GM19468 (cell line): ENCODE data around the gene SUCNR1.
"Not testable (repeated sequence)": the region's sequence is repeated elsewhere in the genome, so short reads cannot be mapped to it uniquely, and the experiment has no call there.

ENCODE experiments used
- ATAC-seq: cut with Tn5 transposase; IDR thresholded peaks from one replicate; pipeline ENCODE4 v1.9.1; 2021; ENCODE audit warnings: mild to moderate bottlenecking, moderate library complexity, moderate number of reproducible peaks; ENCODE audit not compliant: unreplicated experiment; ENCODE audit errors: extremely low read depth

Gene SUCNR1, protein sequence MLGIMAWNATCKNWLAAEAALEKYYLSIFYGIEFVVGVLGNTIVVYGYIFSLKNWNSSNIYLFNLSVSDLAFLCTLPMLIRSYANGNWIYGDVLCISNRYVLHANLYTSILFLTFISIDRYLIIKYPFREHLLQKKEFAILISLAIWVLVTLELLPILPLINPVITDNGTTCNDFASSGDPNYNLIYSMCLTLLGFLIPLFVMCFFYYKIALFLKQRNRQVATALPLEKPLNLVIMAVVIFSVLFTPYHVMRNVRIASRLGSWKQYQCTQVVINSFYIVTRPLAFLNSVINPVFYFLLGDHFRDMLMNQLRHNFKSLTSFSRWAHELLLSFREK

GRCh38 chr3:151873398-151873797 lies at the start of gene SUCNR1:
Gene SUCNR1 (plus strand): TSS chr3:151873643. CDS start chr3:151879893, 6,250 bp downstream.
- no peak for ATAC-seq

DNA sequence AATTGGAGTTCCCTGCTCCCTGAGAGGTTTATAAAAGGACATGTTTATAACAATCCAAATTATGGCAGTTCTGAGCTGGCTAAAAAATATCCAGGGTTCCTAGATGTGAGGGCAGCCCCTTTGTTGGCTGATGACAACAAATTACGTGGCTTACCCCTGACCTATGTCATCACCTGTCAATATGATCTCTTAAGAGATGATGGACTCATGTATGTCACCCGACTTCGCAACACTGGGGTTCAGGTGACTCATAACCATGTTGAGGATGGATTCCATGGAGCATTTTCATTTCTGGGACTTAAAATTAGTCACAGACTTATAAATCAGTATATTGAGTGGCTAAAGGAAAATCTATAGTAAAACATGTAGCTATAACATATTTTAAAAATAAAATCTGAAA lies 45.6 kb upstream of the SUCNR1 start:
- no peak for ATAC-seq

DNA sequence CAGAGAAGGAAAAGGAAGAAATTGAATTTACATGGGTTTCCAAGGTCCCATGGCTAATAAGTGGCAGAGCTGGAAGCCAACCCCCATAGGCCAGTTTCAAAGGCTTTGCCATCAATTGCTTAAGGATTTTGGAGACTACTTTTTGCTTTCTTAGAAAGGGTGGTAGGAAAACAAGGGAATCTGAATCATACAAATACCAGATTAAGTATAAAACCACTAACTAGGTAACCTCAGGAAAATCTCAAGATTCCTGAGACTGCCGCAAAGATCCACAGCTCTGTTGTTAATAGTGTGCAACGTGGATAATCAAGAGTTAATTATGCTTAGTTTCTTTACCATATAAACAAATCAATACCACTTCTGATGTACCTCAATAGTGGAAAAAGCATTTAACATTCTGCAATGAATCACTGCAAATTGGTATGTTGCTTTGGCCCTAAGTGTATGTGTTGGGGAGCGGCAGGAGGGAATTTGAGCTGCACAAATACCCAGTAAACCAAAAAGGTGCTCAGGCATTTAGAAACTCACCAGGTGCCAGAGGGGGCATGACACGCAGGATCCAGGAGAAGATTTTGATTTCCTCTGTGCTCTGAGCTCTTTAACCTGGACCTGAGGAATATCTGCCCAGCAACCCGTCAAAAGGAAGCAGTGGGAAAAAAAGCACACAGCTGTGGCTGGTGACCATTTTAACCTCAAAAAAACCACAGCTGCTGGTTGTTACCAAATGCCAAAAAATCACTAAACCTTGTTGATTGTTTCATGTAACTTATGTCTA lies 37.5 kb upstream of the SUCNR1 start:
- no peak for ATAC-seq

- ATAC-seq, result no peak
Observed at GRCh38 chr3:151837057-151837456, 36.4 kb upstream of the SUCNR1 start.

DNA sequence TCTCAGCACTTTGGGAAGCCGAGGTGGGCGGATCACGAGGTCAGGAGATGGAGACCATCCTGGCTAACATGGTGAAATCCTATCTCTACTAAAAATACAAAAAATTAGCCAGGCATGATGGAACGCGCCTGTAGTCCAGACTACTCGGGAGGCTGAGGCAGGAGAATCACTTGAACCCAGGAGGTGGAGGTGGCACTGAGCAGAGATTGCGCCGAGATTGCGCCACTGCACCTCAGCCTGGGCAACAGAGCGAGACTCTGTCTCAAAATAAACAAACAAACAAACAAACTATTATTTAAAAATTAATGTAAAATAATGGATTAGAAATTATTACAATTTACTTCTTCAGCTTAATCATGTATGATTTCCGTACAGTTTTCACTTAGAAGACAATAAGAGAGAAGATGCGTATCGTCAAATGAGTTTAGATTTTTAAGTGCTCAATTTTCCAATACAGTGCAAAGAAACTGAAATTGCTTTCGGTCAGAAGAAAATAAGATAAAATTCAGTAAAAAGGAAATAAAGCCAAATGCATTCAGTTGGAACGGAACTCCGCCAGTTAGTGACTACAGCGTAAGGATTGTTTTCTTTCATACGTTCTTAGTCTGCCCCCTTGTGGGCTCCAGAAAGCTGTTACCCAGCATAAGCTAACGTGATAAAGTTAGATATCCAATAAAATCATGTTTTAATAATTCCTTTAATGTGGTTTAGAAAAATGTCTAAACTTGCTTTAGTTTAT lies 34.7 kb upstream of the SUCNR1 start:
- ATAC-seq, result peak; percentile 87

DNA sequence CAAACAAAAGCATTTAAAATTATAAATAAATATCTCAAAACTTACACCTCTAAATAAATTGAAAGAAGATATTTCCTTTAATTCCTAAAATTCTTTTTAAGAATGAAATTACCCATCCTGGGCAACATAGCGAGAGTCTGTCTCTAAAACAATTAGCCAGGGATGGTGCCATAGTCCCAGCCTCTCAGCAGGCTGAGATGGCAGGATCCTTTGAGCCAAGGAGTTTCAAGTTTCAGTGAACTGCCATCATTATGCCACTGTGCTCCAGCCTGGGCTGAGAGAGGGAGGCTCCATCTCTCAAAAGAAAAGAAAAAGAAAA lies 34.2 kb upstream of the SUCNR1 start:
- no peak for ATAC-seq

- ATAC-seq, result no peak
Observed at GRCh38 chr3:151841801-151842200, 31.6 kb upstream of the SUCNR1 start.

- ATAC-seq, result no peak
Observed at GRCh38 chr3:151843275-151843674, 30.2 kb upstream of the SUCNR1 start.

- ATAC-seq, result no peak
Observed at GRCh38 chr3:151845306-151845905, 28.0 kb upstream of the SUCNR1 start.

DNA sequence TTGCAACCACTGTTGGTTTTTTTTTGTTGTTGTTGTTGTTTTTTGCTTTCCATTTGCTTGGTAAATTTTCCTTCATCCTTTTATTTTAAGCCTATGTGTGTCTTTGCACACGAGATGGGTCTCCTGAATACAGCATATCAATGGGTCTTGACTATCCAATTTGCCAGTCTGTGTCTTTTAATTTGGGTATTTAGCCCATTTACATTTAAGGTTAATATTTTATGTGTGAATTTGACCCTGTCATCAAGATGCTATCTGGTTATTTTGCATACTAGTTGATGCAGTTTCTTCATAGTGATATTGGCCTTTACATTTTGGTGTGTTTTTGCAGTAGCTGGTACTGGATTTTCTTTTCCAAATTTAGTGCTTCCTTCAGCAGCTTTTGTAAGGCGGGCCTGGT lies 23.4 kb upstream of the SUCNR1 start:
- not testable (repeated sequence) for ATAC-seq

GRCh38 chr3:151852074-151852811 lies 21.2 kb upstream of the SUCNR1 start:
- ATAC-seq, result no peak

- no peak for ATAC-seq
Observed at GRCh38 chr3:151856118-151856517, 17.3 kb upstream of the SUCNR1 start.

GRCh38 chr3:151856641-151857040 lies 16.8 kb upstream of the SUCNR1 start:
- ATAC-seq, result no peak

GRCh38 chr3:151859233-151859673 lies 14.2 kb upstream of the SUCNR1 start:
- no peak for ATAC-seq

DNA sequence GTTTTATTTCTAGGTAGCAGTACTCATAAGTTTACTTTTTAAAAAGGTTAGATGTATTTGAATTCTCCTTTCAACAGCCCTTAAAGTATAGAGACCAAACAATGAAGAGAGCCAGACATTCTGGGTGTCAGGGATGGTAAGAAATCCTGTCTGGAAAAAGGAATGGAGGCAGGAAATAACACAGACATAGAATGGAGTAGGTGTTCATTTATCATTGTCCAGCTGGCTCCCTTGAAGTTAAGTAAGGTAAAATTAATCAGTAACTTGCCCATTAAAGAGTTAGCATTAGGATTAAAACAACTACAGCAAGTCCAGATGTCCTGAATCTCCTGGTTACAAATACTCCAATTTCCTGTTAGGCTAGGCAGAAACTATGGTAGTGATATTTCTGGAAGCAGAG lies 13.5 kb upstream of the SUCNR1 start:
- ATAC-seq, result no peak

GRCh38 chr3:151863611-151864010 lies 9.8 kb upstream of the SUCNR1 start:
- ATAC-seq, result no peak

GRCh38 chr3:151864423-151865101 lies 8.9 kb upstream of the SUCNR1 start:
- no peak for ATAC-seq

- ATAC-seq, result no peak
Observed at GRCh38 chr3:151866711-151867410, 6.6 kb upstream of the SUCNR1 start.

GRCh38 chr3:151867666-151868065 lies 5.8 kb upstream of the SUCNR1 start:
- no peak for ATAC-seq
